Left cardiac atrium (tissue), 4 donors: ENCODE data around the gene ATRN. TPM values are rescaled to one million over a fixed set of nuclear protein-coding genes. Genes with fewer than 3 reads are reported as not detected.
"Not testable (repeated sequence)": the region's sequence is repeated elsewhere in the genome, so short reads cannot be mapped to it uniquely, and the experiment has no call there.

Experiments
- ATAC-seq, 2 donors: fragments of 200-7000 bp; cut with Tn5 transposase; one replicate each; pipeline ENCODE4 v1.9.1; 2020; ENCODE audit warnings: mild to moderate bottlenecking in 2 of 2, moderate library complexity in 2 of 2
- DNase-seq: peaks from one replicate; pipeline ENCODE4 v3.0.0-alpha.2; 2020
- intact Hi-C, 2 donors: fragments of 100-400 bp; cut with DNase I; formaldehyde crosslinking; loops; one replicate each; pipeline versions ENCODE4 v1.14.1 to v1.15.1; 2022 to 2023
- total RNA-seq, 2 donors: library from RNA; stranded (reverse); fragmentation: NEBNext Ultra II Directional; extraction: Animal tissue kit (Norgen Biotek cat#: 25700); gene quantifications; one replicate each; pipeline ENCODE4 v1.2.1, GENCODE V29; 2021
- donor health status: DM: no; HTN: yes; CAD: no.
- donor health status: DM: no; HTN: yes; CAD: no; lungs with severe emphysema.
- donor health status: DM: yes; HTN: yes; CAD: no.
- donor health status: Dilated cardiomyopathy.

ATRN gene
- total RNA-seq, 2 donors from 2014 or later = 29.0 to 34.5 TPM

GRCh38 chr20:3553663-3554062 lies 82.8 kb downstream of the ATRN start:
- intact Hi-C loops = no loop called here
- DNase-seq (no peak), ATAC-seq (no peak)

GRCh38 chr20:3557237-3557785 lies 86.5 kb downstream of the ATRN start:
- DNase-seq = no peak
- ATAC-seq = no peak
- intact Hi-C loops = no loop called here

- intact Hi-C loops = no loop called here
- DNase-seq (no peak), ATAC-seq (no peak)
Observed at GRCh38 chr20:3559231-3559630, 88.4 kb downstream of the ATRN start.

DNA sequence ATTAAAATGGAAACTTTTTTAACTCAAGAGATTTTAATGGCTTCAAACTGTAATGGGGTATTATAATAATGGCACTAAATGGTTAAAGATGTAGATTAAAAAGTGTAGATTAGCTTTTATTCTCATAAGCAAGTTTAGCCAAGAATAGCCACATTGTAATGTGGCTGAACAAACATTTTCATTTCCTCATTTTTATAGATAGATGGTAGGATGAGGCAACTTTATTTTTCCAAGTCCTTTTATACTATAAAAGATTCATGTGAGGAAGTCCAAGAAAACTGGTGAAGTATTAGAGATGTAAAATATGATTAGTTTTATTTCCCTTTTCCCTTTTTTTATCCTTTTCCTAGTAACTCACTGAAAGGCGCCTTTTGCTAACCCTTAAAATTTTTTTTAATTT lies 88.8 kb downstream of the ATRN start:
- intact Hi-C loops = no loop called here
- DNase-seq (no peak), ATAC-seq (no peak)

GRCh38 chr20:3560162-3560561 lies 89.3 kb downstream of the ATRN start:
- no peak for DNase-seq
- ATAC-seq = no peak
- intact Hi-C loops = no loop called here

DNA sequence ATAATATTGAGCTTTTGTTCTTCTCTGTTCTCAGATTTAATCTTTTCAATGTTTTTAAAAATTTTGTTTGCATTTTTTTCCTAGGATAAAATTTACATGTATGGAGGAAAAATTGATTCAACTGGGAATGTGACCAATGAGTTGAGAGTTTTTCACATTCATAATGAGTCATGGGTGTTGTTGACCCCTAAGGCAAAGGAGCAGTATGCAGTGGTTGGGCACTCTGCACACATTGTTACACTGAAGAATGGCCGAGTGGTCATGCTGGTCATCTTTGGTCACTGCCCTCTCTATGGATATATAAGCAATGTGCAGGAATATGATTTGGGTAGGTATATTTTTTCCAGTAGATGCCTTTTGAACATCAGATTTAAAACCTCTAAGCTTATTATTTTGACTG lies 89.8 kb downstream of the ATRN start:
- DNase-seq (no peak), ATAC-seq (no peak)
- intact Hi-C loops = no loop called here

DNA sequence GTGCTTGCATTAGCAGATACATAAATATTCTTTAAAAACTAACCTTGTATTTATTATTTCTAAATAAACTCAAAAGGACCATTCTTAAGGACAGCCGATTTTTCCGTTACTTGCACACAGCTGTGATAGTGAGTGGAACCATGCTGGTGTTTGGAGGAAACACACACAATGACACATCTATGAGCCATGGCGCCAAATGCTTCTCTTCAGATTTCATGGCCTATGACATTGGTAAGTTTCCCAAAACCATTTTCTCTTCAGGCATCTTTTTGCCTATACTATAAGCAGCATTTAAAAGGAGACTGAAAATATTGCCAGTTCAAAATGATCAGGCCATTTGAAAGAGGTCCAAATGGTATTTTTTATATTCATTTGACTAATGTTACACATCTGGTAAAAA lies 92.3 kb downstream of the ATRN start:
- intact Hi-C loops = no loop called here
- no peak for DNase-seq
- no peak for ATAC-seq

DNA sequence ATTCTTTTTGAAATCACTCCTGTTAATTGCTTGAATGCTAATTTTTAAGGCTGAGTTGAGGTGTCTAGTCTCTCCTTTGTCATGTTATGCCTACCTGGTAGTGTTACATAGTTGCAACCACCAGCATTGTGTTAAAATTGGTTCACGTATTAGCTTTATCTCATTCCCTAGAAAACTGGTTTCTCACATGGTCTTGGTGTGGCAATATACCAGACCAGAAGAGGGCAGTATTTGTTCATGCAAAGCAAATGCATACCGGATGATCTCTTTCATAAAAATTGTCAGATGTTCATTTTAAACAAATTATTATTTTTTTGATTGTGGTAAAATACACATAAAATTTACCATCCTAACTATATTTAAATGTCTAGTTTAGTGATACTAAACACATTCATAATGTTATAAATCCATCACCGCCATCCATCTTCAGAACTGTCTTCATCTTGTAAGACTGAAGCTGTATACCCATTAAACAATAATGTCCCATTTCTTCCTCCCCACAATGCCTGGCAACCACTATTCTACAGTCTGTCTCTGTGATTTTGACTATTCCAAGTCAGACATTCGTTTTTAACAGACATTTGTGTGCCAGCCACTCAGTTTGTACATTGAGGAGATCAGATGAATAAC lies 92.8 kb downstream of the ATRN start:
- DNase-seq (no peak), ATAC-seq (no peak)
- intact Hi-C loops = no loop called here

- no peak for ATAC-seq
- DNase-seq = no peak
- intact Hi-C loops = no loop called here
Observed at GRCh38 chr20:3565851-3566250, 95.0 kb downstream of the ATRN start.

DNA sequence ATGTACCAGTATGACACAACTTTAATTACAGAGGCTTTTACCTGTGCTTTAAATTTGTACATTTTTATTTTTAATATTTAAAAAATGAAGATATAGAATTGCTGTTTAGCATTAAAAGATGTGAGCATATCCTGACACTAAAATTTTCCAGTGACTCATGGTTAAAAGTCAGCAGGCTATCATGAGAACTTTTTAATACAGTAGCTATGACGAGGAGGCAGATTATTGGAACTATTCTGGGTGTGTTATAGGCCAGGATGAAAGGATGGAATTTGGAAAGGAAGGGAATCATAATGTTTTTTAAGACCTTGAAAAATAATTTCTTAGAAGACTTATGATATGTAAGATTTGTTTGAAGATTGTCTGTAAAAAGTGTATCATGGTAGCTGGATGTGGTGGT lies 101.3 kb downstream of the ATRN start:
- DNase-seq = no peak
- intact Hi-C loops = no loop called here
- ATAC-seq = no peak

DNA sequence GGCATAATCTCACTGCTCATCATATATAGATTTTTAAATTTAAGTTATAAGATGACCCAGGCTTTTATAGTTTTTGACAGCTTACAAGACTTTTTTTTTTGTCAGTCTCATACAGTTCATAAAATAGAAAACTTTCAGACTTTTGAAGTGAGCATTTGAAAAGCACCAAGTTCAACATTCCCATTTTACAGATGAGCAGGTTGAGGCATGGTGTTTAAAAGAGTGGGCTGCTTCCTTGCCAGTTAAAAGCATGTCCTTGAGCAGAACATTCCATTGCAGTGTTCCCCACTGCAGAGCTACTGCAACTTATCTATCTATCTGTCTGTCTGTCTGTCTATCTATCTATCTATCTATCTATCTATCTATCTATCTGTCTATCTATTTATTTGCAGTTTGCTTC lies 105.5 kb downstream of the ATRN start:
- intact Hi-C loops = no loop called here
- DNase-seq = no peak

GRCh38 chr20:3577366-3577765 lies 106.5 kb downstream of the ATRN start:
- intact Hi-C loops = no loop called here
- ATAC-seq (no peak), DNase-seq (no peak)

More for the DNA sequence above, 105.5 kb downstream of the ATRN start:
- no peak for ATAC-seq

DNA sequence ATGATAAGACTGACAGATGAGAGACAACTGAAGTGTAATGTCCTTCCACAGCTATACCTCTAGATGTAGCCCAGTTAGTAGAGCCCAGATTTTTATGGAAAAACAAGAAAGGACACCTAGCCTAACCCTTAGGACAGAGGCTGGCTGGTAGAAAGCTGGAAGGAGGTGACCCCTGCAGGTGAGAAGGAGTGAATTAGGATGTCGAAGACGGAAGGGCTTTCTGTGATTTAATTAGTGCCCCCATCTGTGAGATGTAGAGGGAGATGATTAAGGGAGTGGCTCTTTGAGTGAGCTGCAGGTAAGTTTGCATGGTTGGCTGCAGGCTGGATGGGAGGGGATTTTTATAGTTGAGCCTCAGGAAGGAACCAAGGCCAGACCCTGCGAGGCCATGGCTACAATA lies 109.6 kb downstream of the ATRN start:
- DNase-seq (no peak), ATAC-seq (no peak)
- intact Hi-C loops = no loop called here

- ATAC-seq (no peak), DNase-seq (no peak)
- intact Hi-C loops = no loop called here
Observed at GRCh38 chr20:3583765-3584164, 112.9 kb downstream of the ATRN start.

GRCh38 chr20:3586093-3586492 lies 115.3 kb downstream of the ATRN start:
- DNase-seq (no peak), ATAC-seq (no peak)
- intact Hi-C loops = no loop called here

- no peak for DNase-seq
- ATAC-seq = no peak
- intact Hi-C loops = no loop called here
Observed at GRCh38 chr20:3590164-3590563, 119.3 kb downstream of the ATRN start.

- no peak for ATAC-seq
- DNase-seq = no peak
- intact Hi-C loops = no loop called here
Observed at GRCh38 chr20:3592931-3593330, 122.1 kb downstream of the ATRN start.

DNA sequence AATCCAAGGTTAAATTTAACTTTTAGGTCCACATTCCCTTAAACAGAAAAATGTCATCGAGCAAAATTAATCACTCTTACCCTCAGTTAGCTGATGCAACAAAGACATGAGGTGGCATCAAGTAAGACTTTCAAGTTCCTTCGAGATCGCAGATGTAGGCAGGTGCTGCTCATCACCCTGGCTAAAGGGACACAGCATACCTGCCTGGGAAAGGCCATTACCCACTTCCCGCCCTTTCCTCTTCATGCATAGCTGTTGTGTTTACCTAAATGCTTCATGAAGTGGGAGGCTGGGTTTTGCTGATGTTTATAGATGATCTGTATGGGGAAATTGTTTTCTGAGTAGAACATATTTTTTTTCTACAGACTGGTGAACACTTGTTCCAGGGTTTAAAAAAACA lies 124.7 kb downstream of the ATRN start:
- intact Hi-C loops = no loop called here
- ATAC-seq = no peak
- no peak for DNase-seq

DNA sequence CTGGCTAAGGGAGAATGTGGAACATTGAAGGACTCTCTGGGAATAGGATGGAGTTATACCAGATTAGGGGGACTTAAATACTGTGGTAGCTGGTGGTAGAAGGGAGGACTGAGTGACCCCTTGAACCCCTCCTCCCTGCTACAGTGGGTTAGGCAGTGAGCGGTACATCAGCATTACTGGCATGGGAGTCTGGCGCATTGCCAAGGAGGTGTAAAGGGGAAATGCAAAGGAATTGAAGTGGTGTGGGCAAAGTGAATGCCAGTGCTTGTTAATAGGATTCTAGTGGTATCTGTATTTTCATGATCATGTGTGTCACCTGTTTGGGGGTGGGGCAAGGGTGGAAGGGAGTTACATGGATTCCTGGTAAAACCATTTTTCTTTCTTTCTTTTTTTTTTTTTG lies 132.3 kb downstream of the ATRN start:
- ATAC-seq (no peak), DNase-seq (no peak)
- intact Hi-C loops = no loop called here

DNA sequence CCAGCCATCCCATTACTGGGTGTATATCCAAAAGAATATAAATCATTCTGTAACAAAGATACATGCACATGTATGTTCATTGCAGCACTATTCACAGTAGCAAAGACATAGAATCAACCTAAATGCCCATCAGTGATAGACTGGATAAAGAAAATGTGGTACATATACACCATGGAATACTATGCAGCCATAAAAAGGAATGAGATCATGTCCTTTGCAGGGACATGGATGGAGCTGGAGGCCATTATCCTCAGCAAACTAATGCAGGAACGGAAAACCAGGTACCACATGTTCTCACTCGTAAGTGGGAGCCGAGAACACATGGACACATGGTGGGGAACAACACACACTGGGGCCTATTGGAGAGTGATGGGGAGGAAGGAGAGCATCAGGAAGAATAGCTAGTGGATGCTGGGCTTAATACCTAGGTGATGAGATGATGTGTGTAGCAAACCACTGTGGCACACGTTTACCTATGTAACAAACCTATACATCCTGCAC lies 134.6 kb downstream of the ATRN start:
- DNase-seq, ATAC-seq, intact Hi-C loops: not testable (repeated sequence)

GRCh38 chr20:3606021-3606420 lies 135.2 kb downstream of the ATRN start:
- DNase-seq (no peak), ATAC-seq (no peak)
- intact Hi-C loops = no loop called here
